Trophoblast cell (in vitro differentiated cells and primary cell): ENCODE data around the gene CCDC107.
"Not testable (repeated sequence)": the region's sequence is repeated elsewhere in the genome, so short reads cannot be mapped to it uniquely, and the experiment has no call there.

Experiments
- DNase-seq, 2 donors: peaks; one replicate each; pipeline ENCODE4 v3.0.0-alpha.2; 2016
- H2AFZ ChIP-seq: 2 replicates; pipeline ENCODE4 v1.6.1; 2013; ENCODE audit warnings: low read length, moderate library complexity, mild to moderate bottlenecking; ENCODE audit not compliant: insufficient read depth, poor library complexity
- H2AK5ac ChIP-seq: 2 replicates; pipeline ENCODE4 v1.6.1; 2013; ENCODE audit warnings: mild to moderate bottlenecking, low read length
- H2BK120ac ChIP-seq: 2 replicates; pipeline ENCODE4 v1.6.1; 2013; ENCODE audit warnings: low read length, mild to moderate bottlenecking, moderate library complexity; ENCODE audit not compliant: insufficient read depth, poor library complexity
- H2BK12ac ChIP-seq: 2 replicates; pipeline ENCODE4 v1.6.1; 2013; ENCODE audit warnings: mild to moderate bottlenecking, low read length, moderate library complexity
- H2BK5ac ChIP-seq: 2 replicates; pipeline ENCODE4 v1.6.1; 2013; ENCODE audit warnings: low read length, low read depth, moderate library complexity, mild to moderate bottlenecking; ENCODE audit not compliant: poor library complexity
- H3K14ac ChIP-seq: 2 replicates; pipeline ENCODE4 v1.6.1; 2013; ENCODE audit warnings: mild to moderate bottlenecking, low read length
- H3K18ac ChIP-seq: 2 replicates; pipeline ENCODE4 v1.6.1; 2013; ENCODE audit warnings: mild to moderate bottlenecking, low read length
- H3K23ac ChIP-seq: 2 replicates; pipeline ENCODE4 v1.6.1; 2013; ENCODE audit warnings: low read length
- H3K27ac ChIP-seq: 2 replicates; pipeline ENCODE4 v1.5.1; 2013; ENCODE audit warnings: low read depth, mild to moderate bottlenecking, inconsistent platforms, low read length, moderate library complexity
- H3K27me3 ChIP-seq: 2 replicates; pipeline ENCODE4 v1.6.1; 2013; ENCODE audit warnings: inconsistent platforms, mild to moderate bottlenecking, low read length, moderate library complexity; ENCODE audit not compliant: insufficient read depth
- H3K36me3 ChIP-seq, 2 experiments: 1 replicate in 1 of 2; 2 replicates in 1 of 2; pipeline ENCODE4 v1.6.1; 2013; ENCODE audit warnings: low read length in 2 of 2, mild to moderate bottlenecking in 2 of 2, moderate library complexity in 1 of 2; ENCODE audit not compliant: insufficient read depth in 2 of 2, control insufficient read depth in 1 of 2
- H3K4ac ChIP-seq: 2 replicates; pipeline ENCODE4 v1.6.1; 2013; ENCODE audit warnings: low read depth, mild to moderate bottlenecking, low read length, moderate library complexity
- H3K4me1 ChIP-seq, 2 experiments: 1 replicate in 1 of 2; 2 replicates in 1 of 2; pipeline ENCODE4 v1.6.1; 2013; ENCODE audit warnings: low read length in 2 of 2, mild to moderate bottlenecking in 2 of 2, moderate library complexity in 1 of 2; ENCODE audit not compliant: insufficient read depth in 2 of 2, control insufficient read depth in 1 of 2
- H3K4me2 ChIP-seq: 2 replicates; pipeline ENCODE4 v1.6.1; 2013; ENCODE audit warnings: inconsistent platforms, mild to moderate bottlenecking, low read length, moderate library complexity
- H3K4me3 ChIP-seq: 2 replicates; pipeline ENCODE4 v1.5.1; 2013; ENCODE audit warnings: mild to moderate bottlenecking, low read depth, low read length, inconsistent platforms
- H3K79me1 ChIP-seq: one replicate; pipeline ENCODE4 v1.6.1; 2013; ENCODE audit warnings: low read length
- H3K79me2 ChIP-seq: 2 replicates; pipeline ENCODE4 v1.6.1; 2013; ENCODE audit warnings: low read length, mild to moderate bottlenecking; ENCODE audit not compliant: control insufficient read depth, insufficient read depth, poor library complexity
- H3K9ac ChIP-seq: 2 replicates; pipeline ENCODE4 v1.6.1; 2013; ENCODE audit warnings: mild to moderate bottlenecking, low read length
- H3K9me3 ChIP-seq: 2 replicates; pipeline ENCODE4 v1.6.1; 2013; ENCODE audit warnings: low read depth, mild to moderate bottlenecking, control low read depth, inconsistent platforms, low read length; ENCODE audit not compliant: insufficient read depth
- H4K12ac ChIP-seq: 2 replicates; pipeline ENCODE4 v1.6.1; 2013; ENCODE audit warnings: low read depth, mild to moderate bottlenecking, low read length, moderate library complexity
- H4K8ac ChIP-seq: 2 replicates; pipeline ENCODE4 v1.6.1; 2013; ENCODE audit warnings: low read depth, mild to moderate bottlenecking, low read length, moderate library complexity
- H4K91ac ChIP-seq: one replicate; pipeline ENCODE4 v1.6.1; 2013; ENCODE audit warnings: low read depth, mild to moderate bottlenecking, low read length, moderate library complexity
- WGBS: extraction: QIAGEN DNeasy Blood & Tissue Kit; methylation state at CpG from one replicate; pipeline ENCODE4 v1.1.7; 2013; ENCODE audit warnings: missing lambda C conversion rate; ENCODE audit not compliant: insufficient read length, insufficient coverage; ENCODE audit errors: extremely low coverage; 5-methylcytosine and 5-hydroxymethylcytosine counted together

The CCDC107 gene

GRCh38 chr9:35636135-35636876 is 21.8 kb upstream of the CCDC107 start:
- Histone ChIP-seq H2AK5ac (no peak overlapping the region), H3K4me2 (no peak overlapping the region), H3K27ac (no peak overlapping the region), H3K36me3 (no peaks in the 10 kb centered on the region), H3K79me1 (no peaks in the 10 kb centered on the region), H4K8ac (no peak overlapping the region), H3K4me3 (no peak overlapping the region), H3K4ac (no peak overlapping the region), H3K4me1 (no peaks in the 10 kb centered on the region), H2BK120ac (no peak overlapping the region), H3K23ac (no peak overlapping the region), H4K12ac (no peak overlapping the region), H3K9ac (no peak overlapping the region), H3K9me3 (no peaks in the 10 kb centered on the region), H4K91ac (no peak overlapping the region), H3K18ac (no peak overlapping the region), H3K14ac (no peak overlapping the region), H3K79me2 (no peaks in the 10 kb centered on the region), H2BK5ac (no peak overlapping the region), H2BK12ac (no peak overlapping the region), H2AFZ (no peak overlapping the region), H3K27me3 (no peaks in the 10 kb centered on the region)
- no peak for DNase-seq
- WGBS, result no CpG with 5 or more reads among the region's 9 CpGs

- not testable (repeated sequence) for H2AFZ ChIP-seq, H3K23ac ChIP-seq, H3K27ac ChIP-seq, H4K91ac ChIP-seq, H3K79me2 ChIP-seq, H2BK5ac ChIP-seq, H3K9ac ChIP-seq, H3K9me3 ChIP-seq, H3K79me1 ChIP-seq, H2BK12ac ChIP-seq, H2BK120ac ChIP-seq, H3K4me3 ChIP-seq, H3K4ac ChIP-seq, H2AK5ac ChIP-seq, DNase-seq, H3K4me2 ChIP-seq, H3K18ac ChIP-seq, H3K36me3 ChIP-seq, H3K4me1 ChIP-seq, H4K12ac ChIP-seq, H4K8ac ChIP-seq, H3K27me3 ChIP-seq, H3K14ac ChIP-seq
- 100% methylated on average over 1 of the region's 6 CpGs for WGBS
These were observed 21.2 kb upstream of the CCDC107 start for GRCh38 chr9:35636877-35637246.

GRCh38 chr9:35637427-35637955 is 20.6 kb upstream of the CCDC107 start:
- H3K79me2 ChIP-seq, H2BK120ac ChIP-seq, H3K14ac ChIP-seq, H3K4me3 ChIP-seq, H3K18ac ChIP-seq, H3K4ac ChIP-seq, H3K9ac ChIP-seq, H3K4me2 ChIP-seq, H3K9me3 ChIP-seq, H4K91ac ChIP-seq, H4K8ac ChIP-seq, H2AK5ac ChIP-seq, H3K27ac ChIP-seq, H2AFZ ChIP-seq, H2BK5ac ChIP-seq, H2BK12ac ChIP-seq, H3K27me3 ChIP-seq, H4K12ac ChIP-seq, H3K23ac ChIP-seq, H3K79me1 ChIP-seq, H3K36me3 ChIP-seq, H3K4me1 ChIP-seq, DNase-seq: not testable (repeated sequence)
- no CpG with 5 or more reads among the region's 9 CpGs for WGBS

- not testable (repeated sequence) for H4K8ac ChIP-seq, H3K27ac ChIP-seq, H4K12ac ChIP-seq, H3K36me3 ChIP-seq, DNase-seq, H3K79me2 ChIP-seq, H3K18ac ChIP-seq, H3K79me1 ChIP-seq, H3K4me2 ChIP-seq, H2BK120ac ChIP-seq, H3K9me3 ChIP-seq, H3K14ac ChIP-seq, H2BK5ac ChIP-seq, H2BK12ac ChIP-seq, H3K23ac ChIP-seq, H3K9ac ChIP-seq, H3K4ac ChIP-seq, H4K91ac ChIP-seq, H3K27me3 ChIP-seq, H2AFZ ChIP-seq, H3K4me3 ChIP-seq, H3K4me1 ChIP-seq, H2AK5ac ChIP-seq
- no CpG with 5 or more reads among the region's 8 CpGs for WGBS
These were observed 19.3 kb upstream of the CCDC107 start for GRCh38 chr9:35638751-35639150.
